SJCRH30 (cell line): Measurements from ENCODE around the gene RABGEF1. TPM values are rescaled to one million over a fixed set of nuclear protein-coding genes. Genes with fewer than 3 reads are reported as not detected.
"Not testable (repeated sequence)": the region's sequence is repeated elsewhere in the genome, so short reads cannot be mapped to it uniquely, and the experiment has no call there.

Experiments used
- DNase-seq, 2 experiments: peaks; one replicate each; pipeline ENCODE4 v3.0.0-alpha.2; 2015 to 2020
- H3K27ac ChIP-seq: fragments of 250-450 bp; sonication (Bioruptor Pico); 2 replicates; pipeline ENCODE4 v1.5.1; 2020; ENCODE audit warnings: mild to moderate bottlenecking, moderate library complexity
- H3K27me3 ChIP-seq: fragments of 250-450 bp; sonication (Bioruptor Pico); 2 replicates; pipeline ENCODE4 v1.5.1; 2020; ENCODE audit warnings: mild to moderate bottlenecking, moderate library complexity
- H3K36me3 ChIP-seq: fragments of 250-450 bp; sonication (Bioruptor Pico); 2 replicates; pipeline ENCODE4 v1.5.1; 2020; ENCODE audit warnings: mild to moderate bottlenecking, moderate library complexity
- H3K4me1 ChIP-seq: fragments of 250-450 bp; sonication (Bioruptor Pico); 2 replicates; pipeline ENCODE4 v1.5.1; 2020; ENCODE audit warnings: mild to moderate bottlenecking, moderate library complexity
- H3K4me3 ChIP-seq: fragments of 250-450 bp; sonication (Bioruptor Pico); 2 replicates; pipeline ENCODE4 v1.5.1; 2020; ENCODE audit warnings: mild to moderate bottlenecking, moderate library complexity
- H3K9me3 ChIP-seq: fragments of 250-450 bp; sonication (Bioruptor Pico); replicated peaks from 2 replicates; pipeline ENCODE4 v1.5.1; 2020; ENCODE audit warnings: mild to moderate bottlenecking, moderate library complexity
- total RNA-seq: library from RNA; depleted of rRNA; stranded (reverse); fragments of >200 nt; shearing (Covaris generic); gene quantifications from 2 replicates; pipeline ENCODE4 v1.2.3, GENCODE V29; 2014

The RABGEF1 gene
- total RNA-seq, 1 experiment from 2014 or later: 26.7 TPM

DNA sequence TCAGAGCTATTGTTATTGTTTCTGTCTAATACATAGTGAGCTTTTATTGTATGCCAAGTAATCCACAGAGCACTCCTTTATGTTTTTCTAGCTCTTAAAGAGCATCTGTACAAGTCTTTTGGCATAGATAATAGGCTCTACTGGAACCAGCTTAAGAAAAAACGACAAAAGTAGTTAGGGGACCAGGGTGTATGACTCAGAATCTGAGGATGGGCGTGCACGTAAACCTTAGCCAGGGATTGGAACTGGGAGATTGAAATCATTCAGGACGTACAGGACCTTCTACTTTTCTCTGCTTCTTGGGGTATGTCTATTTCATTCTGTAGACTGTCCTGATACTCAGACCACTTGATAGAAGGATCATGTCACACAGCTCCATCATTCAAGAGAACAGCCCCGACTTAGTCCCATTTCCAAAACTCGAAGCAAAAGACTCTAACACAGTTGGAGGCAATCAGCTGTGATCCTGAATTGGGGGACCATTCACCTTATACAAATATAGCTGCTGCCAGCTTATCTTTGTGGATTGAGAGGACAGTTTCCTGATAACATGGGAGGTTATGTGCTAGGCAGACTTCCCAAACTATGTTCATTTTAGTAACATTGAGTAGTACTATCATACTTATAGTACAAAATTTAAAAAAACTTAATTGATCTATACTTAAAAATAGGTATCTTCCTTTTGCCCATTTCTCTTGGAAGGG is 24.9 kb downstream of the RABGEF1 start:
- H3K4me3 ChIP-seq, H3K27ac ChIP-seq, DNase-seq, H3K4me1 ChIP-seq, H3K27me3 ChIP-seq, H3K36me3 ChIP-seq: not testable (repeated sequence)
- H3K9me3 ChIP-seq: peaks cover 15% of the 10 kb centered on the region

- DNase-seq: no peak
- Histone ChIP-seq H3K27ac (no peak overlapping the region), H3K4me3 (no peak overlapping the region), H3K36me3 (no peaks in the 10 kb centered on the region; the same call in 1 of the 2 replicates), H3K27me3 (no peaks in the 10 kb centered on the region), H3K9me3 (peaks cover 15% of the 10 kb centered on the region), H3K4me1 (no peaks in the 10 kb centered on the region)
Measured at GRCh38 chr7:66766041-66766440, 25.5 kb downstream of the RABGEF1 start.

GRCh38 chr7:66767486-66767885 is 27.0 kb downstream of the RABGEF1 start:
- H3K9me3 ChIP-seq: peaks cover 15% of the 10 kb centered on the region
- H3K4me3 ChIP-seq, H3K27ac ChIP-seq, H3K4me1 ChIP-seq, H3K27me3 ChIP-seq, H3K36me3 ChIP-seq, DNase-seq: not testable (repeated sequence)

- DNase-seq: no peak
- Histone ChIP-seq H3K4me3 (no peak overlapping the region), H3K9me3 (peaks cover 4% of the 10 kb centered on the region; the same call in 1 of the 2 replicates), H3K36me3 (peaks cover 13% of the 10 kb centered on the region; the same call in 1 of the 2 replicates), H3K4me1 (no peaks in the 10 kb centered on the region), H3K27me3 (no peaks in the 10 kb centered on the region), H3K27ac (no peak overlapping the region)
Measured at GRCh38 chr7:66768865-66769832, 28.6 kb downstream of the RABGEF1 start.

GRCh38 chr7:66769833-66770512 is 29.4 kb downstream of the RABGEF1 start:
- H3K27ac ChIP-seq: no peak overlapping the region
- DNase-seq: no peak
- H3K9me3 ChIP-seq: no peaks in the 10 kb centered on the region; the same call in 1 of the 2 replicates
- H3K36me3 ChIP-seq: peaks cover 14% of the 10 kb centered on the region; the same call in 1 of the 2 replicates
- H3K27me3 ChIP-seq: no peaks in the 10 kb centered on the region
- H3K4me1 ChIP-seq: no peaks in the 10 kb centered on the region
- H3K4me3 ChIP-seq: no peak overlapping the region

- no peak for DNase-seq
- no peaks in the 10 kb centered on the region for H3K9me3 ChIP-seq
- H3K4me3 ChIP-seq: no peak overlapping the region
- no peaks in the 10 kb centered on the region for H3K27me3 ChIP-seq
- no peak overlapping the region for H3K27ac ChIP-seq
- H3K36me3 ChIP-seq: peaks cover 28% of the 10 kb centered on the region
- H3K4me1 ChIP-seq: no peaks in the 10 kb centered on the region
Measured at GRCh38 chr7:66771795-66772194, 31.3 kb downstream of the RABGEF1 start.

DNA sequence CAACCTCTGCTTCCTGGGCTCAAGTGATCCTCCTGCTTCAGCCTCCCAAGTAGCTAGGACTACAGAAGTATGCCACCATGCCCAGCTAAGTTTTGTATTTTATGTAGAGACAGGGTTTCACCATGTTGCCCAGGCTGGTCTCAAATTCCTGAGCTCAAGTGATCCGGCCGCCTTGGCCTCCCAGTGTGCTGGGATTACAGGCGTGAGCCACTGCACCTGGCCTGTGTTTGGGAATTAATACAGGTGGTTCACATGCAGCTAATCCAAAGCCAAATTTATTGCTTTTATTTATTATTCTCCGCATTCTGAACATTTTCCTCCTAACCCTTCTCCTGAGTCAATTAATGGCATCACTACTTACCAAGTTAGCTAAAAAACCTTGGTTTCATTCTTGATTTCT is 33.2 kb downstream of the RABGEF1 start:
- H3K36me3 ChIP-seq: peaks cover 39% of the 10 kb centered on the region
- H3K27ac ChIP-seq, H3K9me3 ChIP-seq: not testable (repeated sequence)

GRCh38 chr7:66776383-66776782 is 35.9 kb downstream of the RABGEF1 start:
- not testable (repeated sequence) for H3K4me3 ChIP-seq, H3K27me3 ChIP-seq, DNase-seq, H3K27ac ChIP-seq, H3K9me3 ChIP-seq, H3K4me1 ChIP-seq
- H3K36me3 ChIP-seq: peaks cover 51% of the 10 kb centered on the region

More for the DNA sequence above, 33.2 kb downstream of the RABGEF1 start:
- not testable (repeated sequence) for H3K4me3 ChIP-seq, H3K27me3 ChIP-seq, DNase-seq, H3K4me1 ChIP-seq

DNA sequence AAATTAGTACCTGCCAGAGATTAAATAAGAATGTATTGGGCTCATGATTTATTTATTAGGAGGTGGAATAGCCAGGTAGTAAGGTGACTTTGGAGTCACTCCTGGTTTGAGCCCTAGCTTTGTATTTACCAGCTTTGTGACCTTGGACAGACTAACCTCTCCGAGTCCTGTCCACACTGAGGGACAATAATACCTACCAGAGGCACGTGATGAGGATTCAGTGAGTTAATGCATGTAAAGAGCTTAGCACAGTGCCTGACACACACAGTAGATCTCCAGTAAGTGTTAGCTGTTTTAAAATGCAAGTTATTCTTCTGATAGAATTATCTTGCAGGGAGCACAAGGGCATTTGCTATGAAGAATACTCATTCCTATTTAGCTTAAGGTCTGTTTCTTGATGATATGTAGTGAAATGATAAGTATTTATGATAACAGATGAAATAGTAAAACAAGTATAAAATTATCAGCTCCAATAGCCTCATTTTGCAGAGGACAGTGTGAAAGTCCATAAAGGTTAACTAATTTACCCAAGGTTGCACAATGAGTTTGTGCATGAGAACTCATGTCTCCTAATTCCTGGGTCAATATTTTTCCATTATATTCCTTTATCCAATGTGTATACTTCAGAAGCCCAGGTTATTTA is 36.4 kb downstream of the RABGEF1 start:
- Histone ChIP-seq H3K4me3 (no peak overlapping the region), H3K9me3 (no peaks in the 10 kb centered on the region), H3K4me1 (no peaks in the 10 kb centered on the region), H3K27ac (no peak overlapping the region), H3K27me3 (no peaks in the 10 kb centered on the region), H3K36me3 (peaks cover 51% of the 10 kb centered on the region)
- no peak for DNase-seq

- Histone ChIP-seq H3K4me1 (no peaks in the 10 kb centered on the region), H3K9me3 (no peaks in the 10 kb centered on the region), H3K27me3 (no peaks in the 10 kb centered on the region), H3K27ac (no peak overlapping the region), H3K4me3 (no peak overlapping the region), H3K36me3 (peaks cover 50% of the 10 kb centered on the region)
- DNase-seq: no peak
Measured at GRCh38 chr7:66778201-66778600, 37.7 kb downstream of the RABGEF1 start.

GRCh38 chr7:66779669-66780409 is 39.3 kb downstream of the RABGEF1 start:
- H3K27ac ChIP-seq: no peak overlapping the region
- H3K4me3 ChIP-seq: no peak overlapping the region
- no peaks in the 10 kb centered on the region for H3K9me3 ChIP-seq
- DNase-seq: no peak
- peaks cover 45% of the 10 kb centered on the region for H3K36me3 ChIP-seq
- H3K4me1 ChIP-seq: no peaks in the 10 kb centered on the region
- no peaks in the 10 kb centered on the region for H3K27me3 ChIP-seq

DNA sequence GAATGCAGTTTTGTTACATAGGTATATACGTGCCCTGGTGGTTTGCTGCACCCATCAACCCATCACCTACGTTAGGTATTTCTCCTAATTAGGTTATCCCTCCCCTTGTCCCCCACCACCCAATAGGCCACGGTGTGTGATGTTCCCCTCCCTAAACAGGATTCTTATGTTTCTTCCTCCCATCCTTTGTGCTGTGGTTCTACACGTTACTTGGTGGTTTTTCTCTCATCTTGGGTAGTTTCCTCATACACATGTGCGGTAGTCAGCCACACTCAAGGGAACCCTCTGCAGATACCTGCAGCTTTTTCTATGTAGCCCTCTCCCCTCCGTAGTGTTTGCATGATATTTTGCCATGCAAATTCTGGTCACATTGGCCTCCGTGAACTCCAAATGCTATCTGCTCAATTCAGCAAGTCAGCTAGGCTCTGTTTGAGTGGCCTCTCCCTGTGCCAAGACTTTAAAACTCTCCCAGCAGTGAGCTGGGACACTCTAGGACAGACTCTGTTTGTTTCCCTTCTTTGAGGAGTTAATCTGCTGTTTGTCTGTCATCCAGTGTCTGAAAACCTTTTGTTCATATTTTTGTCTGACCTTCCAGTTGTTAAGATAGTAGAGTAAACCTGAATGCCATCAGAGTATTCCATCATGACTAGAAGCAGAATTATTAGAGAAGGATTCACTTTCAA is 41.0 kb downstream of the RABGEF1 start:
- Histone ChIP-seq H3K36me3 (peaks cover 36% of the 10 kb centered on the region), H3K4me3 (no peak overlapping the region), H3K27me3 (no peaks in the 10 kb centered on the region)

GRCh38 chr7:66782875-66783274 is 42.3 kb downstream of the RABGEF1 start:
- not testable (repeated sequence) for H3K27me3 ChIP-seq, H3K4me1 ChIP-seq, H3K4me3 ChIP-seq, H3K27ac ChIP-seq, DNase-seq, H3K9me3 ChIP-seq
- peaks cover 41% of the 10 kb centered on the region for H3K36me3 ChIP-seq

More for the DNA sequence above, 41.0 kb downstream of the RABGEF1 start:
- no peaks in the 10 kb centered on the region for H3K4me1 ChIP-seq
- no peak for DNase-seq
- no peaks in the 10 kb centered on the region for H3K9me3 ChIP-seq
- H3K27ac ChIP-seq: no peak overlapping the region
